RWPE1 (cell line): Measurements from ENCODE around the gene C1orf35.

Source experiments
- CTCF ChIA-PET: fragments of 350-600 bp; sonication (Branson Sonifier 250); formaldehyde crosslinking; extraction: SDS; loops from one replicate; lab custom pipeline; 2021; lab: Yijun Ruan, JAX
- POLR2A ChIA-PET: fragments of 400-600 bp; formaldehyde crosslinking; extraction: SDS; loops from one replicate; lab custom pipeline; 2020; ENCODE audit warnings: antibody characterized with exemption; ENCODE audit not compliant: low non-redundant PET; lab: Yijun Ruan, JAX
- DNase-seq: peaks from one replicate; pipeline ENCODE4 v3.0.0; 2012; ENCODE audit warnings: low spot score
- H3K27ac ChIP-seq: fragments of 450-650 bp; 2 replicates; pipeline ENCODE4 v1.5.1; 2017
- TF ChIP-seq, protein P1 (sequence below): fragments of 450-650 bp; conservative IDR thresholded peaks from 2 replicates; pipeline ENCODE4 v1.5.1; 2017; ENCODE audit warnings: low read depth, mild to moderate bottlenecking

C1orf35 gene

DNA sequence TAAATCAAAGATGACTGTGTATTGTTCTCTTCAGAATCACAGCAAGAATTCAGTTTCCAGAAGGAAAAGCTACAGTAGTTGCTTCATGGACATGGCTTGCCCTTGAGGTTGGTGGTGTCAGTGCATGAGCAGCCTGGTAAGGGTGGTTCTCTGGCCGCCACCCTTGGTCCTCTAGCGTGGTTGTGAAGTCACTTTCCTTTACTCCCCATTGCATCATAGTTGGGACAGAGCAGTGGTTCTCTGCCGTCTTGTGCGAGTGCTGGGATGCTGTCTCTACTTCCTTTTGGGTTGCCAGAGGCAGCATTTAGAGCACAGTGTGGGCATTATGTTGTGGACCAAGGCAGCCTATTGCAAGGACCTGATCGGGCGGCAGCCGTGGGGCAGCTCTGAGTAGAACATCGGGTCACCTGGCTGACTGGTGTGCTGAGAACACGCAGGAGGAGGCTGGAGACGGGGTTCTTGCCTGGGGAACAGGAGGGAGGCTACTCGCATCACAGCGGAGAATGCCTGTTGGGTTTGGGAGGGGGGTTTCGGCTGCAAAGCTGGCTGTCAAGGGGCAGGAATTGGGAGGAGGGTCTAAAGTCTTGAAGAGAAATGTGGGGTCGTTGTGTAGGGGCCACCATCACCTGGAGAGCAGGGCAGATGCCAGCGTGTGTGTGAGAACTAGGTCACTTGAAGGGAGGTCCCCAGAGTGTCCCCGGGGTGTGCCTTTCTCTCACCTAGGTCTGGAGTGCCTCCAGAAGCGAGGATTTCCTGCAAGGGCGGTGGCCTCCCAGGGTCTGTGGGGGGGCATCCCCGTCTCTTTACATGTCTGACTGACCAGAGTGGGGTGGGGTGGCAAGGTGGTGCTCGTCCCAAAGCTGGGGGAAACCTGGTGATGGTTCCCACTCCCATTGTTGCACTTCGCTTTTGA, 14.3 kb downstream of the C1orf35 start:
- CTCF ChIA-PET: no interaction called here
- TF ChIP-seq, protein P1, sequence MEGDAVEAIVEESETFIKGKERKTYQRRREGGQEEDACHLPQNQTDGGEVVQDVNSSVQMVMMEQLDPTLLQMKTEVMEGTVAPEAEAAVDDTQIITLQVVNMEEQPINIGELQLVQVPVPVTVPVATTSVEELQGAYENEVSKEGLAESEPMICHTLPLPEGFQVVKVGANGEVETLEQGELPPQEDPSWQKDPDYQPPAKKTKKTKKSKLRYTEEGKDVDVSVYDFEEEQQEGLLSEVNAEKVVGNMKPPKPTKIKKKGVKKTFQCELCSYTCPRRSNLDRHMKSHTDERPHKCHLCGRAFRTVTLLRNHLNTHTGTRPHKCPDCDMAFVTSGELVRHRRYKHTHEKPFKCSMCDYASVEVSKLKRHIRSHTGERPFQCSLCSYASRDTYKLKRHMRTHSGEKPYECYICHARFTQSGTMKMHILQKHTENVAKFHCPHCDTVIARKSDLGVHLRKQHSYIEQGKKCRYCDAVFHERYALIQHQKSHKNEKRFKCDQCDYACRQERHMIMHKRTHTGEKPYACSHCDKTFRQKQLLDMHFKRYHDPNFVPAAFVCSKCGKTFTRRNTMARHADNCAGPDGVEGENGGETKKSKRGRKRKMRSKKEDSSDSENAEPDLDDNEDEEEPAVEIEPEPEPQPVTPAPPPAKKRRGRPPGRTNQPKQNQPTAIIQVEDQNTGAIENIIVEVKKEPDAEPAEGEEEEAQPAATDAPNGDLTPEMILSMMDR: no peak
- POLR2A ChIA-PET: no interaction called here
- DNase-seq: no peak
- H3K27ac ChIP-seq: peak overlapping the region; percentile 69

DNA sequence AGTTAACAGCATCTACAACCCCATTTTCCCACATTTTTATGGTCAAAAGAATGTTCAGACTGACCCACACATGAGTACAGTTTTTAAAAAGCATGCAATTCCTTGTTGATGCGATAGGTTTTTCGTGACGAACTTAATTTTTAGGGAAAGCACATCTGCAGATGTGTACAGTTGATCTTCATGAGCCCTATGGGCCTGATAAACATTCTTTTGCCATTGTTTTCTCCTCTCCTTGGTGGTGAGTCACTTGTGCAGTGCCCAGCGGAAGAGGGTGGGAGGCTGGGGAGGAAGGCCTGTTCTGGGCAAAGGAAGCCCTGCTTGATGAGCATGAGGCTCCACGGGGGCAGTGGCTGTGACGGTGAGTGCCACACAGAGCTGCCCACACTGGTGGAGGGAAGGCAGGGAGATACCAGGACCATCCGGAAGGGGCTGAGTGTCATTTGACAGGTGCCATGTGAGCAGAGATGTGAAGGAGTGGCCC, 15.3 kb downstream of the C1orf35 start:
- DNase-seq: peak; percentile 78
- ChIA-PET POLR2A (no interaction called here), CTCF (no interaction called here)
- peak overlapping the region; percentile 69 for H3K27ac ChIP-seq
- TF ChIP-seq, protein P1: no peak

DNA sequence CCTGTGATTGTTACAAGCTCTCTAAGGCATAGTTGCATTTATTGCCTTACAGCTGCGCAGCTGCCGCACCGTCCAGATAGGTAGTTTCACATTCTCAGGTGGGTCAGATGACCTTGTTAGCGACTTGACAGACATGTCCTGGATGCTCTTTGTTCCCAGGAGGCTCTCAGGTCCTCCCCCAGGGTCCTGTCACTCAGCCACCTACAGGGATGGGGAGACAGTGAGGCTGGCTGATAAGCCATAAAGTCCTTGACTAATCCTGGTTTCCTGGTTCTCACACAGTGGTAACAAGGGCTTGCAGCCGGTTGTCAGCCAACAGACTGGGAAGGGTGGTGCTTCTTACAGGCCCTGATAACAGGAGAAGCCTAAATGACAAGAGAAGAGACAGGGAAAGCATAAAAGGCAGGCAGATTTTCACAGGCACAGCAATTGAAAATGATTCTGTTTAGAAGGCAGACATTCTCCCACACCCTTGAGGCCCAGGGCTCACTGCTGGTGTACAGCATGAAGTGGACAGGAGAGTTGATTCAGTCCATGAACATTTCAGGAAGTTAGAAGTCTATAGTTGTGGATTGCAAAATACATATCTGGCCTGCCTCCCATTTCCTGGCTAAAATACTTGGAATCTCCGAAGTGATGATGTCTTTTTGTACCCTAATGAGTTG, 17.7 kb downstream of the C1orf35 start:
- peak overlapping the region; percentile 81 for H3K27ac ChIP-seq
- TF ChIP-seq, protein P1: no peak
- DNase-seq: no peak
- POLR2A ChIA-PET: no interaction called here
- CTCF ChIA-PET: interaction anchor here (1.1 kb wide), 1 partner anchor 25 kb away, joined by 3 read pairs; no protein-coding TSS in a partner anchor

DNA sequence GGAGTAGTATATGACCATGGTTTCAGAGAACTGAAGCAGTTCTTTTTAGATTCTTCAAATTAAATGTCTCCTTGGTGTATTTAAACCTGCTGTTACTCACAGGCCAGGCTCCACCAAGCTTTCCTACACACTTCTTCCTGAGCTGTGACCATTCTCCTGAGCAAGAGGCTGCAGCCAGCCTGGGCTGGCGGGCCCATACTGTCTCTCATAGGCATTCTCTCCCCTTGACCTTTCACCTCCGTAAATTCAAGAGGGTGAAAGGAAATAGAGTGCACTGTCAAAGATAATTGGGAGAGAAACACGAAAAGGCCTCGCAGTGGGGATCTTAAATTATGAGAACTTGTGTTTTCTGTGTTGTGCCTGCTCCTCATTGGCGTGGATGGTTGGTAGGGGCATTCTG, 18.3 kb downstream of the C1orf35 start:
- CTCF ChIA-PET: interaction anchor here (1.1 kb wide), 2 partner anchors 25 to 85 kb away, joined by 3 to 4 read pairs; no protein-coding TSS in a partner anchor
- H3K27ac ChIP-seq: peak overlapping the region; percentile 81
- no peak for DNase-seq
- TF ChIP-seq, protein P1: no peak
- POLR2A ChIA-PET: no interaction called here

DNA sequence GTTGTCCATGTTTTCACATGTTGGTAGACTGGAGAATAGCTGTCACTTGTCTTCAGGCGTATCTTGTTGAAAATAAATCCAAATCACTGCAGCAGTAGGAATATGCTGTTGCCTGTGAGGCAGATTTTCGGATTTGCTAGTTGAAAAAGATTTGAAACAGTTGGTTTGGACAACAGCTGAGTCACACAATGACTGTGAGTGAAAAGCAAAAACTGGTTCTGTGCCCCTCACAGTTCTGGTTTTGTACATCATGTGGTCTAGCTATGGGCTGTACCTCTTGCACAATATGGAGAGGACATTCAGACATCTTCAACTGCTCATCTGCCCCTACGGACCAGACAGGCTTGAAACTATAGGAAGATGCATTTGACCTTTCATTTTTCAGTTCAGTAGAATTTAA, 18.8 kb downstream of the C1orf35 start:
- CTCF ChIA-PET: interaction anchor here (0.6 to 1.1 kb wide), 3 partner anchors 24 to 417 kb away, joined by 3 to 4 read pairs (median 3); no protein-coding TSS in a partner anchor
- no peak for DNase-seq
- POLR2A ChIA-PET: no interaction called here
- TF ChIP-seq, protein P1: no peak
- H3K27ac ChIP-seq: peak overlapping the region; percentile 85

DNA sequence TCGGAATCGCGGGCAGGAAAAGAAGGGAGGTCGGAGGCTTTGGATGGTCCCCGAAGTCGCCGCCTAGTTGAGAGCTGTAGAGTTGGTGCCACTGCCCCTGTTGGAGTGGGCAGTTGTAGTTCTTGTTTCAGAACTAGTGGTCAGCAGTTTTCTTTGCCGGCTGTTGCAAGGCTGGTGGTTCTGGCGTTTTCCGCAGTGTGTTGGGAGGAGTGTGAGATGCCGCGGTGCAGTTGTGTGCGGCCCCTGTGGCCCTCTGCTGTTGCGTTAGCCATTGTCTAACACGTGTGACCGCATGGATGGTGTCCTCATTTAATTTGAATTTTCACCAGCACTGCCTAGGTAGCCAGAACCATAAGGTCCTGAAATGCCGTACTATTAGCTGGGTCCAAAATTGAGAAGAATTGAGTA, 19.2 kb downstream of the C1orf35 start:
- H3K27ac ChIP-seq: peak overlapping the region; percentile 85
- POLR2A ChIA-PET: no interaction called here
- CTCF ChIA-PET: interaction anchor here (0.6 to 1.1 kb wide), 3 partner anchors 84 to 417 kb away, joined by 3 to 4 read pairs (median 3); no protein-coding TSS in a partner anchor
- TF ChIP-seq, protein P1: no peak
- no peak for DNase-seq
